Stimulated activated CD4-positive, alpha-beta T cell treated with anti-CD3 and anti-CD28 coated beads, Interleukin-1b, Interleukin-23, amount 100 ng/mL, for 4 hours (primary cell): ENCODE data around the gene SLC16A1.
"Not testable (repeated sequence)": the region's sequence is repeated elsewhere in the genome, so short reads cannot be mapped to it uniquely, and the experiment has no call there.

Source experiments
- DNase-seq, 2 donors: peaks; one replicate each; pipeline ENCODE4 v3.0.0-alpha.2; 2020; ENCODE audit warnings: low read depth in 2 of 2

The SLC16A1 gene

GRCh38 chr1:112925015-112925414 lies 31.0 kb downstream of the SLC16A1 start:
- no peak for DNase-seq

GRCh38 chr1:112923959-112924349 lies 32.0 kb downstream of the SLC16A1 start:
- no peak for DNase-seq

GRCh38 chr1:112923234-112923958 lies 32.6 kb downstream of the SLC16A1 start:
- DNase-seq: no peak

- DNase-seq: no peak
Measured at GRCh38 chr1:112911506-112912220, 44.3 kb downstream of the SLC16A1 start.

GRCh38 chr1:112909847-112910246 lies 46.1 kb downstream of the SLC16A1 start:
- no peak for DNase-seq

- DNase-seq: no peak
Measured at GRCh38 chr1:112906150-112906698, 49.8 kb downstream of the SLC16A1 start.

GRCh38 chr1:112905395-112906149 lies 50.4 kb downstream of the SLC16A1 start:
- no peak for DNase-seq

GRCh38 chr1:112904831-112905261 lies 51.1 kb downstream of the SLC16A1 start:
- DNase-seq: no peak

GRCh38 chr1:112904071-112904830 lies 51.7 kb downstream of the SLC16A1 start:
- peak; percentile 10 to 36 for DNase-seq

- no peak for DNase-seq
Measured at GRCh38 chr1:112902221-112902620, 53.8 kb downstream of the SLC16A1 start.

GRCh38 chr1:112901387-112901786 lies 54.6 kb downstream of the SLC16A1 start:
- DNase-seq: no peak

GRCh38 chr1:112896783-112897182 lies 59.2 kb downstream of the SLC16A1 start:
- no peak for DNase-seq

- no peak for DNase-seq
Measured at GRCh38 chr1:112894561-112895011, 61.4 kb downstream of the SLC16A1 start.

- no peak for DNase-seq
Measured at GRCh38 chr1:112894010-112894292, 62.0 kb downstream of the SLC16A1 start.

GRCh38 chr1:112893288-112894009 lies 62.5 kb downstream of the SLC16A1 start:
- no peak for DNase-seq

GRCh38 chr1:112889906-112890305 lies 66.1 kb downstream of the SLC16A1 start:
- not testable (repeated sequence) for DNase-seq

GRCh38 chr1:112889052-112889768 lies 66.8 kb downstream of the SLC16A1 start:
- DNase-seq: no peak

- no peak for DNase-seq
Measured at GRCh38 chr1:112888630-112889029, 67.4 kb downstream of the SLC16A1 start.

GRCh38 chr1:112887599-112888283 lies 68.3 kb downstream of the SLC16A1 start:
- no peak for DNase-seq

- DNase-seq: not testable (repeated sequence)
Measured at GRCh38 chr1:112884996-112885395, 71.0 kb downstream of the SLC16A1 start.
